GM06990 (cell line): ENCODE data around the gene PLSCR3.

Experiments used
- DNase-seq: peaks from one replicate; pipeline ENCODE4 v3.0.0-alpha.2; 2011; ENCODE audit not compliant: insufficient read length; ENCODE audit errors: extremely low read depth
- H3K27me3 ChIP-seq: replicated peaks from 2 replicates; pipeline ENCODE4 v1.6.0; 2011; ENCODE audit warnings: low read length; ENCODE audit not compliant: control insufficient read depth, insufficient read depth
- H3K36me3 ChIP-seq: 2 replicates; pipeline ENCODE4 v1.5.1; 2011; ENCODE audit warnings: low read length; ENCODE audit not compliant: control insufficient read depth, insufficient read depth
- H3K4me3 ChIP-seq: replicated peaks from 2 replicates; pipeline ENCODE4 v1.5.1; 2011; ENCODE audit warnings: low read depth, mild to moderate bottlenecking, control low read depth, low read length
- CTCF ChIP-seq: IDR thresholded peaks from 2 replicates; pipeline ENCODE4 v1.5.1; 2011; ENCODE audit warnings: low read length, control low read depth, mild to moderate bottlenecking, inconsistent platforms; ENCODE audit not compliant: insufficient read depth, poor library complexity, severe bottlenecking

The PLSCR3 gene

GRCh38 chr17:7428557-7428956, 34.2 kb upstream of the PLSCR3 start, which contains the start of gene SPEM3:
SPEM3 (plus strand) TSS chr17:7428857; CDS start chr17:7428903, 46 bp downstream.
- H3K4me3 ChIP-seq: no peak within 1 kb of the TSS
- no peaks in the 10 kb centered on the region for H3K27me3 ChIP-seq
- no peaks in the 10 kb centered on the region for H3K36me3 ChIP-seq
- no peak for DNase-seq
- TF ChIP-seq CTCF: no peak

- no peak overlapping the region for H3K4me3 ChIP-seq
- no peaks in the 10 kb centered on the region for H3K36me3 ChIP-seq
- TF ChIP-seq CTCF: no peak
- no peaks in the 10 kb centered on the region for H3K27me3 ChIP-seq
- no peak for DNase-seq
Measured at GRCh38 chr17:7427549-7427948, 33.2 kb upstream of the PLSCR3 start.

DNA sequence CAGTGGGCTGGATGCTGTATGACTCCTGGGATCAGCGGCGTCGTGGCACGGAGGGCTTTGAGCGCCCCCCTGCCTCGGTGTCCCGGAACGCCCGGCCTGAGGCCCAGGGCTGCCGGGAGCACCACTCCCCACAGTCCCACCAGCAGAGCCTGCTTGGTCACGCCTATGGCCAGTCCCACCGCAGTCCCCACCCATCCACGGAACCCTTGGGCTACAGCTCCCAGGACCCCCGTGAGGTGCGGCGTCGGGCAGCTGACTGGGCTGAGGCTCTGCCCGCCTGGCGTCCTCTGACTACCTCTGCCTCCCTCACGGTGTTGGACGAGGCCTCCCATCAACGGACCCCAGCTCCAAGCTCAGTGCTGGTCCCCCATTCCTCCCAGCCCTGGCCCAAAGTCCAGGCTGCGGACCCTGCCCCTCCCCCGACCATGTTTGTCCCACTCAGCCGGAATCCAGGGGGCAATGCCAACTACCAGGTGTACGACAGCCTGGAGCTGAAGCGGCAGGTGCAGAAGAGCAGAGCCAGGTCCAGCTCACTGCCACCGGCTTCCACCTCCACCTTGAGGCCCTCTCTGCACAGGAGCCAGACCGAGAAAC, 32.7 kb upstream of the PLSCR3 start:
- Histone ChIP-seq H3K27me3 (no peaks in the 10 kb centered on the region), H3K36me3 (no peaks in the 10 kb centered on the region), H3K4me3 (no peak overlapping the region)
- no peak for TF ChIP-seq CTCF
- no peak for DNase-seq

- Histone ChIP-seq H3K36me3 (no peaks in the 10 kb centered on the region), H3K4me3 (no peak overlapping the region), H3K27me3 (no peaks in the 10 kb centered on the region)
- DNase-seq: no peak
- no peak for TF ChIP-seq CTCF
Measured at GRCh38 chr17:7426203-7426863, 32.0 kb upstream of the PLSCR3 start.

- H3K36me3 ChIP-seq: no peaks in the 10 kb centered on the region
- no peak overlapping the region for H3K4me3 ChIP-seq
- DNase-seq: no peak
- TF ChIP-seq CTCF: no peak
- no peaks in the 10 kb centered on the region for H3K27me3 ChIP-seq
Measured at GRCh38 chr17:7425756-7426155, 31.4 kb upstream of the PLSCR3 start.

DNA sequence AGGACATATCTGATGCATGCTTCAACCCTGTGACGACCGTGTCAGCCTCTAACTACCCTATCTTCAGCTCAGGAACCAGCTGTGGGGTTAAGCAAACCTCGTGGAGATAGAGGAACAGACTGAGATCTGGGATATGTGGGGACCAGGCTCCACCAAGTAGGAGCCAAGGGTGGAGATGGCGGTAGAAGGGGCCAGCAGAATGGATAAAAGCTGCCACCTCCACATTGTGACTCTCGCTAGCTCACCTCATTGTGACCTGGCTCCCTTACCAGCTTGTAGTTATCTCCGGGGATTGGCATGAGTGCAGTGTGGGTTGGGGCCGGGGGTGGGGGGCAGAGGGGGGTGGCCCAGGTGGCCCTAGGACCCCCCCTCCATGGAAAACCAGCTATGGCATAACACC, 31.0 kb upstream of the PLSCR3 start, which contains the start of gene SPEM2:
Gene SPEM2, plus strand, starts transcription at position 301 of the 400 bp plus-strand sequence. Its CDS starts 73 bp downstream, at position 374.
- H3K36me3 ChIP-seq: no peaks in the 10 kb centered on the region

More for the DNA sequence above, 31.0 kb upstream of the PLSCR3 start, which contains the start of gene SPEM2:
- Histone ChIP-seq H3K4me3 (no peak within 1 kb of the TSS), H3K27me3 (no peaks in the 10 kb centered on the region)
- DNase-seq: no peak
- no peak for TF ChIP-seq CTCF
